ENCODE measurements around the gene RAB3GAP2.
"Not testable (repeated sequence)": the region's sequence is repeated elsewhere in the genome, so short reads cannot be mapped to it uniquely, and the experiment has no call there.

The RAB3GAP2 gene

GRCh38 chr1:220188538-220188937 is 83.7 kb downstream of the RAB3GAP2 start:
- no peak for DNase-seq

- DNase-seq = no peak
These were observed 85.5 kb downstream of the RAB3GAP2 start for GRCh38 chr1:220186752-220187151.

GRCh38 chr1:220184506-220184905 is 87.7 kb downstream of the RAB3GAP2 start:
- DNase-seq = no peak

- no peak for DNase-seq
These were observed 89.6 kb downstream of the RAB3GAP2 start for GRCh38 chr1:220182656-220183055.

- DNase-seq = no peak
These were observed 90.1 kb downstream of the RAB3GAP2 start for GRCh38 chr1:220182111-220182510.

- DNase-seq = no peak
These were observed 95.7 kb downstream of the RAB3GAP2 start for GRCh38 chr1:220176540-220176939.

GRCh38 chr1:220170836-220171526 is 101.3 kb downstream of the RAB3GAP2 start:
- no peak for DNase-seq

GRCh38 chr1:220169887-220170286 is 102.4 kb downstream of the RAB3GAP2 start:
- not testable (repeated sequence) for DNase-seq

- DNase-seq = no peak
These were observed 105.4 kb downstream of the RAB3GAP2 start for GRCh38 chr1:220166853-220167252.

- DNase-seq = no peak
These were observed 107.7 kb downstream of the RAB3GAP2 start for GRCh38 chr1:220164517-220164916.

- DNase-seq = no peak
These were observed 108.1 kb downstream of the RAB3GAP2 start for GRCh38 chr1:220164116-220164515.

- DNase-seq = no peak
These were observed 112.2 kb downstream of the RAB3GAP2 start for GRCh38 chr1:220160027-220160426.

- DNase-seq = no peak
These were observed 113.2 kb downstream of the RAB3GAP2 start for GRCh38 chr1:220159041-220159440.

- not testable (repeated sequence) for DNase-seq
These were observed 113.7 kb downstream of the RAB3GAP2 start for GRCh38 chr1:220158530-220158929.

GRCh38 chr1:220157738-220158137 is 114.5 kb downstream of the RAB3GAP2 start:
- no peak for DNase-seq

GRCh38 chr1:220156620-220157146 is 115.6 kb downstream of the RAB3GAP2 start:
- DNase-seq = no peak

- DNase-seq = no peak
These were observed 119.1 kb downstream of the RAB3GAP2 start for GRCh38 chr1:220153147-220153546.

GRCh38 chr1:220151454-220151853 is 120.8 kb downstream of the RAB3GAP2 start:
- DNase-seq = no peak

- DNase-seq = no peak
These were observed 122.5 kb downstream of the RAB3GAP2 start for GRCh38 chr1:220149742-220150141.

GRCh38 chr1:220144051-220144450 is 128.2 kb downstream of the RAB3GAP2 start:
- DNase-seq = no peak

- DNase-seq = no peak
These were observed 132.3 kb downstream of the RAB3GAP2 start for GRCh38 chr1:220139966-220140365.

GRCh38 chr1:220137019-220137786 is 135.1 kb downstream of the RAB3GAP2 start:
- no peak for DNase-seq

- DNase-seq = no peak
These were observed 136.5 kb downstream of the RAB3GAP2 start for GRCh38 chr1:220135755-220136154.

Measured in DMS79 (cell line).